Upper lobe of right lung (tissue), 1 donor: ENCODE data around the gene ST8SIA5. TPM values are rescaled to one million over a fixed set of nuclear protein-coding genes. Genes with fewer than 3 reads are reported as not detected.

ENCODE experiments used
- ATAC-seq: fragments of 200-7000 bp; cut with Tn5 transposase; one replicate; pipeline ENCODE4 v1.9.1; 2020; ENCODE audit warnings: mild to moderate bottlenecking, moderate library complexity
- DNase-seq: peaks from one replicate; pipeline ENCODE4 v3.0.0-alpha.2; 2020
- H3K27ac ChIP-seq: fragments of 200-600 bp; one replicate; pipeline ENCODE4 v1.8.0; 2022
- H3K27me3 ChIP-seq: fragments of 200-600 bp; one replicate; pipeline ENCODE4 v1.8.0; 2022; ENCODE audit warnings: mild to moderate bottlenecking
- H3K36me3 ChIP-seq: fragments of 200-600 bp; one replicate; pipeline ENCODE4 v1.8.0; 2022
- H3K4me1 ChIP-seq: fragments of 200-600 bp; one replicate; pipeline ENCODE4 v1.8.0; 2022
- H3K4me3 ChIP-seq: fragments of 200-600 bp; one replicate; pipeline ENCODE4 v1.8.0; 2022; ENCODE audit warnings: mild to moderate bottlenecking
- H3K9me3 ChIP-seq: fragments of 200-600 bp; one replicate; pipeline ENCODE4 v1.8.0; 2022
- intact Hi-C: fragments of 100-400 bp; cut with DNase I; formaldehyde crosslinking; loops from one replicate; pipeline ENCODE4 v1.11.0; 2022
- total RNA-seq: library from RNA; stranded (reverse); fragmentation: NEBNext Ultra II Directional; extraction: Animal tissue kit (Norgen Biotek cat#: 25700); gene quantifications from one replicate; pipeline ENCODE4 v1.2.1, GENCODE V29; 2021
- TF ChIP-seq, protein P1 (sequence below): fragments of 200-600 bp; IDR thresholded peaks from one replicate; pipeline ENCODE4 v1.8.0; 2022; ENCODE audit warnings: antibody characterized with exemption
- donor health status: DM: no; HTN: yes; CAD: no; lungs with severe emphysema.

Gene ST8SIA5
- total RNA-seq, 1 donor from 2014 or later, result not detected

DNA sequence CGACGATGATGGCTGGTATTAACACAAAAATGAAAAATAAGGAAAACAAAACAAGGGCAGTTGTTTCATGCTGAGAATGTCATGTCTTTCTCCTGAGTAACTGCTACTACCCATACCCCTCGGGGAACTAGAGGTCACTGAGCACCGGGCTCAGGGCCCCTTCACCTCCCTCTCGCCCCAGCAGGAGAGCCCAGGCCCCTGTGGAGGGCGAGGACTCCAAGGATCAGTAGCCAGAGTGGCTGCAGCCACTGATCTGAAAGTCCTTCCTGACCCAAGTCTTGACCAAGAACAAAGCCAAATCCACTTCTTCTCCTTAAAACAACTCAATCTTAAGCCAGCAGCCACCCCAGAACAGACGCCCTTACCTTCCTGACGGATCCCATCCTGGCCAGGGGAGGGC lies 25.5 kb downstream of the ST8SIA5 start:
- no peaks in the 10 kb centered on the region for H3K27me3 ChIP-seq
- ATAC-seq, result no peak
- TF ChIP-seq, protein P1, sequence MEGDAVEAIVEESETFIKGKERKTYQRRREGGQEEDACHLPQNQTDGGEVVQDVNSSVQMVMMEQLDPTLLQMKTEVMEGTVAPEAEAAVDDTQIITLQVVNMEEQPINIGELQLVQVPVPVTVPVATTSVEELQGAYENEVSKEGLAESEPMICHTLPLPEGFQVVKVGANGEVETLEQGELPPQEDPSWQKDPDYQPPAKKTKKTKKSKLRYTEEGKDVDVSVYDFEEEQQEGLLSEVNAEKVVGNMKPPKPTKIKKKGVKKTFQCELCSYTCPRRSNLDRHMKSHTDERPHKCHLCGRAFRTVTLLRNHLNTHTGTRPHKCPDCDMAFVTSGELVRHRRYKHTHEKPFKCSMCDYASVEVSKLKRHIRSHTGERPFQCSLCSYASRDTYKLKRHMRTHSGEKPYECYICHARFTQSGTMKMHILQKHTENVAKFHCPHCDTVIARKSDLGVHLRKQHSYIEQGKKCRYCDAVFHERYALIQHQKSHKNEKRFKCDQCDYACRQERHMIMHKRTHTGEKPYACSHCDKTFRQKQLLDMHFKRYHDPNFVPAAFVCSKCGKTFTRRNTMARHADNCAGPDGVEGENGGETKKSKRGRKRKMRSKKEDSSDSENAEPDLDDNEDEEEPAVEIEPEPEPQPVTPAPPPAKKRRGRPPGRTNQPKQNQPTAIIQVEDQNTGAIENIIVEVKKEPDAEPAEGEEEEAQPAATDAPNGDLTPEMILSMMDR, result no peak
- no peaks in the 10 kb centered on the region for H3K4me1 ChIP-seq
- H3K27ac ChIP-seq, result no peak overlapping the region
- peaks cover 9% of the 10 kb centered on the region for H3K9me3 ChIP-seq
- intact Hi-C loops, result no loop called here
- H3K36me3 ChIP-seq, result no peaks in the 10 kb centered on the region
- no peak overlapping the region for H3K4me3 ChIP-seq
- DNase-seq, result no peak

DNA sequence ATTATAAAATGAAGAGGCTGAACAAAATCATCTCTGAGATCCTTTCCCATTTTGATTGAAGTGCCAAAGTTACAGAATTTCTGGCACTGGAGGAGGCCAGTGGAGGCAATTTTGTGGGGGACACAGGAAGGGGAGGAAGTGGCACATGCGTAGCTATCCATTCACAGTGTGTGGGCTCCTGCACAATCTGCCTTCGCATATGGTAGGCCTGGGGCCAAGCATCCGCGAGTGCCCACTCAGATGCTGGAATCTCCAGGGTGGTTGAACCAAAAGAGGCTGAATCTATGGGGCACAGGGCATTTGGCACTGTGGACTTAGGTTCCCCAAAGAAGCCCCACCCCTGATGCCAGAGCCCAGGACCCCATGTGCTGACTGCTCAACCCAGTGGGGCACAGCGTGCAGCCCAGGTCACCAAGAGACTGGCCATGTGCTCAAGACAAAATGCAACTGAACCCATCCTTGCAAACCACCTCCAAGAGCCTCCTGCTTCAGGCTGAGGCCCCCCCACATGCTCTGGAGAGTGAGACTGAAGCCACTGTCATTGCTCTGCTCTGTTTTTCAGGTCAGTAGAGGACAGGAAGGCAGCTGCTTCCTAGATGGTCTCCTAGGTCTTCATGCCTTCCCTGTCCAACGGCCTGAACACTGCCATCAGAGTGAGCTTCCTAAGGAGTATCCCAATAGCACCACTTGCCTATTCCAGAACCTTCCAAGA lies 28.5 kb downstream of the ST8SIA5 start:
- Histone ChIP-seq H3K27ac (no peak overlapping the region), H3K36me3 (no peaks in the 10 kb centered on the region), H3K4me3 (no peak overlapping the region), H3K9me3 (peaks cover 9% of the 10 kb centered on the region), H3K27me3 (no peaks in the 10 kb centered on the region), H3K4me1 (no peaks in the 10 kb centered on the region)
- ATAC-seq (no peak), DNase-seq (no peak)
- intact Hi-C loops, result no loop called here
- TF ChIP-seq, protein P1, result no peak

DNA sequence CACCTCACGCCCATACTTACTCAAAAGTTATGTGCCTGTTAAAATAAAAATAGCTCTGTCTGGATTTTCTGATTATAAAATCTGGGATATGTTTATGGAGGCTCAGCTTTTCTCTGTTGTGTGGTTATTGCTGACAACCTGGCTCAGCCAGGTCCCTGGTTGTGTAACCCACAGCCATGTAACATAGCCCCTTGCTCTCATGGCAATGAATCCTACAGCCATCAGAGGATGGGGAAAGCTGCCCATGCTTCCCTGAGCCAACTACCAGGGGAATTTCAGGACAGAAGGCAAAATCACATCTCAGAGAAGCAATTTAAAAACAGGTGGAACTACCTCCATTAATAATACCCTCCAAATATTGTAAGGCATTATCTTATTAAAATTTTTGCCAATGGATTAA lies 29.7 kb downstream of the ST8SIA5 start:
- no peaks in the 10 kb centered on the region for H3K36me3 ChIP-seq
- no peak for ATAC-seq
- DNase-seq, result no peak

DNA sequence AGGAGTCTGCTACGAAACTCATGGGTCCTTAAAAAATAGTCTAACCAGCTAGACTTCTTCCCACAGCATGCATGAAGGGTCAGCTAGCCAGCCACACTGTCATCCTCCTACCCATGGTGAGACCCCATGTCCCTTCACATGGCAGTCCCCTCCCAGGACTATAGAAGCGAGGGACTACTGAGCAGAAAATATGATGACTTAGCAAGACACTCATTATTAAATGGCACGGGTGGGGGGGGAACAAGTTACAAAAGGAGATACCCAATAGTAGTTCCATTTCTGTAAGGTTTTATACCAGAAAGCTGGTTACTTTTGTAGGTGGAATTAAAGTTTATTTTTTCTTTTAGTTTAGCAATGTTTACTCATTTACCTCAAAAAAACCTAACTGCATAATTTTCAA lies 31.5 kb downstream of the ST8SIA5 start:
- Histone ChIP-seq H3K36me3 (no peaks in the 10 kb centered on the region), H3K27ac (no peak overlapping the region), H3K4me1 (no peaks in the 10 kb centered on the region), H3K4me3 (no peak overlapping the region), H3K9me3 (peaks cover 7% of the 10 kb centered on the region), H3K27me3 (no peaks in the 10 kb centered on the region)
- TF ChIP-seq, protein P1, result no peak
- ATAC-seq (no peak), DNase-seq (no peak)
- intact Hi-C loops, result no loop called here

More for the DNA sequence above, 29.7 kb downstream of the ST8SIA5 start:
- Histone ChIP-seq H3K4me1 (no peaks in the 10 kb centered on the region), H3K27me3 (no peaks in the 10 kb centered on the region), H3K4me3 (no peak overlapping the region), H3K9me3 (peaks cover 9% of the 10 kb centered on the region), H3K27ac (no peak overlapping the region)
- TF ChIP-seq, protein P1, result no peak
- intact Hi-C loops, result no loop called here

DNA sequence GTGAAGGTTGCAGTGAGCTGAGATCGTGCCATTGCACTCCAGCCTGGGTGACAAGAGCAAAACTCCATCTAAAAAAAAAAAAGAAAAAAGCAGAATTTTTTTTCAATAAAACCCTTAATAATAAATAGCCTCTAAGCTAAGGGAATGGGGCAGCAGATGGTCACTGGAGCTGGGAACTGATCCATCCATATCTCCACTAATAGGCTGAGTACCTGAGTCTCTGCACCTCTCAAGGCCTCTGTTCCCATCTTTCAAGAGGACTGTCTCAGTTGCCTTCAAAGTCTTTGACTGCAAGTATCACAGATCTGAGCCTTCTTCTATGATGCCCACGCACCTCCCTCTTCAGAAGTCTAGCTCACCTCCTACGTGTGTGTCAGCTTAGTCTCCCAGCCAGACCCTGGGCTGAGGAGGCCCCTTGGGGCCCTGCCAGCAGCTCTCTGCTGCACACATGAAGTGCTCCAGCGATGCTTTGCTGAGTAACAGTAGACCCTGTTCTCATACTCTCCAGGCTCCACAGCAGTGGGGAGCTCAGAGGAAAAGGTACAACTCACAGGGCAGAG lies 32.9 kb downstream of the ST8SIA5 start:
- H3K4me1 ChIP-seq, result peaks cover 5% of the 10 kb centered on the region
- no peaks in the 10 kb centered on the region for H3K27me3 ChIP-seq
- no peak overlapping the region for H3K4me3 ChIP-seq
- no peaks in the 10 kb centered on the region for H3K36me3 ChIP-seq
- no peak for ATAC-seq
- TF ChIP-seq, protein P1, result no peak
- intact Hi-C loops, result no loop called here
- H3K27ac ChIP-seq, result no peak overlapping the region
- H3K9me3 ChIP-seq, result no peaks in the 10 kb centered on the region
- DNase-seq, result no peak
